Measurements from ENCODE around the gene TOX3.

TOX3 gene

GRCh38 chr16:52580488-52580887 is 33.5 kb upstream of the TOX3 start:
- Histone ChIP-seq H4K20me1 (ENCODE audit: low read depth, low read length) (no peaks in the 10 kb centered on the region), H3K9me2 (replicated peaks; ENCODE audit: insufficient read depth, low read length) (no peaks in the 10 kb centered on the region), H3K9ac (ENCODE audit: low read length) (no peak overlapping the region), H3K27me3 (ENCODE audit: low read length) (no peaks in the 10 kb centered on the region), H3K27ac (ENCODE audit: low read depth, low read length) (no peak overlapping the region), H3K9me3 (ENCODE audit: insufficient read depth, low read length) (no peaks in the 10 kb centered on the region), H3K4me3 (ENCODE audit: insufficient read depth, low read length, poor library complexity, severe bottlenecking) (no peak overlapping the region), H3K4me2 (ENCODE audit: low read depth, low read length, poor library complexity, severe bottlenecking) (no peak overlapping the region), H3K79me2 (ENCODE audit: insufficient read depth, low read length) (no peaks in the 10 kb centered on the region), H3F3A (ENCODE audit: insufficient read depth) (no peaks in the 10 kb centered on the region), H3K36me3 (ENCODE audit: low read length) (no peaks in the 10 kb centered on the region), H2AFZ (ENCODE audit: low read depth, low read length, severe bottlenecking) (no peak overlapping the region)
- TF ChIP-seq, protein P1, sequence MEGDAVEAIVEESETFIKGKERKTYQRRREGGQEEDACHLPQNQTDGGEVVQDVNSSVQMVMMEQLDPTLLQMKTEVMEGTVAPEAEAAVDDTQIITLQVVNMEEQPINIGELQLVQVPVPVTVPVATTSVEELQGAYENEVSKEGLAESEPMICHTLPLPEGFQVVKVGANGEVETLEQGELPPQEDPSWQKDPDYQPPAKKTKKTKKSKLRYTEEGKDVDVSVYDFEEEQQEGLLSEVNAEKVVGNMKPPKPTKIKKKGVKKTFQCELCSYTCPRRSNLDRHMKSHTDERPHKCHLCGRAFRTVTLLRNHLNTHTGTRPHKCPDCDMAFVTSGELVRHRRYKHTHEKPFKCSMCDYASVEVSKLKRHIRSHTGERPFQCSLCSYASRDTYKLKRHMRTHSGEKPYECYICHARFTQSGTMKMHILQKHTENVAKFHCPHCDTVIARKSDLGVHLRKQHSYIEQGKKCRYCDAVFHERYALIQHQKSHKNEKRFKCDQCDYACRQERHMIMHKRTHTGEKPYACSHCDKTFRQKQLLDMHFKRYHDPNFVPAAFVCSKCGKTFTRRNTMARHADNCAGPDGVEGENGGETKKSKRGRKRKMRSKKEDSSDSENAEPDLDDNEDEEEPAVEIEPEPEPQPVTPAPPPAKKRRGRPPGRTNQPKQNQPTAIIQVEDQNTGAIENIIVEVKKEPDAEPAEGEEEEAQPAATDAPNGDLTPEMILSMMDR (IDR thresholded peaks at IDR 0.05; ENCODE audit: insufficient read depth, low read length, poor library complexity, severe bottlenecking) = no peak
- no peak for TF ChIP-seq EZH2phosphoT487 (conservative IDR thresholded peaks at IDR 0.05; ENCODE audit: low read length)

- Histone ChIP-seq H3K4me2 (ENCODE audit: low read depth, low read length, poor library complexity, severe bottlenecking) (no peak overlapping the region), H3K79me2 (ENCODE audit: insufficient read depth, low read length) (no peaks in the 10 kb centered on the region), H3K27ac (ENCODE audit: low read depth, low read length) (no peak overlapping the region), H3K9ac (ENCODE audit: low read length) (no peak overlapping the region), H3K9me2 (replicated peaks; ENCODE audit: insufficient read depth, low read length) (no peaks in the 10 kb centered on the region), H4K20me1 (ENCODE audit: low read depth, low read length) (no peaks in the 10 kb centered on the region), H3K4me3 (ENCODE audit: insufficient read depth, low read length, poor library complexity, severe bottlenecking) (no peak overlapping the region), H3K36me3 (ENCODE audit: low read length) (no peaks in the 10 kb centered on the region), H2AFZ (ENCODE audit: low read depth, low read length, severe bottlenecking) (no peak overlapping the region), H3K27me3 (ENCODE audit: low read length) (no peaks in the 10 kb centered on the region), H3F3A (ENCODE audit: insufficient read depth) (no peaks in the 10 kb centered on the region), H3K9me3 (ENCODE audit: insufficient read depth, low read length) (no peaks in the 10 kb centered on the region)
- TF ChIP-seq, protein P1 (IDR thresholded peaks at IDR 0.05; ENCODE audit: insufficient read depth, low read length, poor library complexity, severe bottlenecking) = no peak
- TF ChIP-seq EZH2phosphoT487 (conservative IDR thresholded peaks at IDR 0.05; ENCODE audit: low read length) = no peak
These were observed 32.0 kb upstream of the TOX3 start for GRCh38 chr16:52578829-52579498.

DNA sequence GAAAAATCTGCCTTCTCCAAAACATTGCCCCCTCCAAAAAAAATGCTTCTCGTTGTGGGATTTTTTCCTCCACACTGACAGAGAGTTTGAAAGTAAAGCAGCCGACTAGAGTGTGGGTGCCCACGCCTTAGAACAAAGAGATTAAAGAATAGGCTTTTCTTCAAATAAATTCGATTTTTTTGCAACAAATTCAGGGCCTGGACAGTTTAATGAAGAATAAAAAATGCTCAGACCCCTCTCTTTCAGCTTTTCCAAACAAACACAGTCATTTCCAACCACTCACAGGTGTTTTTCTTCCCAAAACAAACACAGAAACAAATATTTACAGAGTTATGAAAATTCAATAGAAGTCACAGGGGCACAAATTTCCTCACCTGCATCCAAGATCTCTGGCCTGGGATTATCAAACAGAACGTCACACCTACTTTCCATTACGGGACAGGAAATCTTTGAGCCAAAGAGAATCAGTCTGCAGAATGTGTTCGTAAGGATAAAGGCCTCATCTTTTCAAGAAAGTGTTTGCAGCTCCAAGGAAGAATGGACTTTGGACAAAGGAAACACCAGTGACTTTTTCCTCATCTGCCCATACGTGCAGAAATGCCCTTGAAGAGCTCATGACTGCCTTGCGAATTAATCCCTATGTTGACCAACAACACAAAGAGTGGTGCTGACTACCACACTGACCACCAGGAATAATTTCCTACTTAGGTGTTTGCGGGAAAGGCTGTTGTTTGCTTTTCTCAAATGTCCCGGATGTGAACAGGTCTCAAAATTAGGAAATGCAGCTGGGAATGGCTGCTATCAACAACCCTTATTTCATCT is 31.3 kb upstream of the TOX3 start:
- H3K27ac ChIP-seq (ENCODE audit: low read depth, low read length) = no peak overlapping the region

More for the DNA sequence above, 31.3 kb upstream of the TOX3 start:
- Histone ChIP-seq H2AFZ (ENCODE audit: low read depth, low read length, severe bottlenecking) (no peak overlapping the region), H3K79me2 (ENCODE audit: insufficient read depth, low read length) (no peaks in the 10 kb centered on the region), H4K20me1 (ENCODE audit: low read depth, low read length) (no peaks in the 10 kb centered on the region), H3K4me2 (ENCODE audit: low read depth, low read length, poor library complexity, severe bottlenecking) (no peak overlapping the region), H3K4me3 (ENCODE audit: insufficient read depth, low read length, poor library complexity, severe bottlenecking) (no peak overlapping the region), H3F3A (ENCODE audit: insufficient read depth) (no peaks in the 10 kb centered on the region), H3K9ac (ENCODE audit: low read length) (no peak overlapping the region), H3K9me2 (replicated peaks; ENCODE audit: insufficient read depth, low read length) (no peaks in the 10 kb centered on the region), H3K36me3 (ENCODE audit: low read length) (no peaks in the 10 kb centered on the region), H3K9me3 (ENCODE audit: insufficient read depth, low read length) (no peaks in the 10 kb centered on the region), H3K27me3 (ENCODE audit: low read length) (no peaks in the 10 kb centered on the region)
- no peak for TF ChIP-seq EZH2phosphoT487 (conservative IDR thresholded peaks at IDR 0.05; ENCODE audit: low read length)
- TF ChIP-seq, protein P1 (IDR thresholded peaks at IDR 0.05; ENCODE audit: insufficient read depth, low read length, poor library complexity, severe bottlenecking) = no peak

Data from SU-DHL-6 (cell line).